Neural progenitor cell (in vitro differentiated cells): Measurements from ENCODE around the gene SLC6A9.

Experiments
- EZH2phosphoT487 ChIP-seq: fragments of 200-600 bp; sonication (generic); IDR thresholded peaks from 2 replicates; pipeline ENCODE4 v1.6.1; 2017; ENCODE audit warnings: antibody characterized with exemption
- TF ChIP-seq, protein P1 (sequence below): fragments of 200-600 bp; sonication (generic); IDR thresholded peaks from 2 replicates; pipeline ENCODE4 v1.5.1; 2017; ENCODE audit warnings: antibody characterized with exemption, mild to moderate bottlenecking

DNA sequence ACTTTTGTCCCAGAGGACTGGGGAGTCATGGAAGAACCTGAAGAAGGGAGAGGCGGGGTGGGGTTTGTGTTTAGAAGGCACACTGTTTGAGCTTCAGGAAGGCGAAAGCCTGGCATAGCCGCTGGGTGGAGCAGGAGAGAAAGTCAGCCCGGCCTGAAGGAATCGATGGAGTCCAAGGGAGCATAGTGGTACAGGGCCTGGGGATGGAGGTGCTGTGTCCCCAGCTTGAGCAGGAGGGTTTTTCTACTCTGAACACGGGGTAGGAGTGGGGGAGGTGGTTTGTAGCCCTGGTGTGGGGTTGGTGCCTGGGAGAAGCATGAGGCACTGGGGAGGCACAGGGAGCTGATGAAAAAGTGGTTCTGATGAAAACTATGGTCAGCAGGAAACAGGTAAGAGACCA is 44.5 kb downstream of the SLC6A9 start:
- TF ChIP-seq, protein P1, sequence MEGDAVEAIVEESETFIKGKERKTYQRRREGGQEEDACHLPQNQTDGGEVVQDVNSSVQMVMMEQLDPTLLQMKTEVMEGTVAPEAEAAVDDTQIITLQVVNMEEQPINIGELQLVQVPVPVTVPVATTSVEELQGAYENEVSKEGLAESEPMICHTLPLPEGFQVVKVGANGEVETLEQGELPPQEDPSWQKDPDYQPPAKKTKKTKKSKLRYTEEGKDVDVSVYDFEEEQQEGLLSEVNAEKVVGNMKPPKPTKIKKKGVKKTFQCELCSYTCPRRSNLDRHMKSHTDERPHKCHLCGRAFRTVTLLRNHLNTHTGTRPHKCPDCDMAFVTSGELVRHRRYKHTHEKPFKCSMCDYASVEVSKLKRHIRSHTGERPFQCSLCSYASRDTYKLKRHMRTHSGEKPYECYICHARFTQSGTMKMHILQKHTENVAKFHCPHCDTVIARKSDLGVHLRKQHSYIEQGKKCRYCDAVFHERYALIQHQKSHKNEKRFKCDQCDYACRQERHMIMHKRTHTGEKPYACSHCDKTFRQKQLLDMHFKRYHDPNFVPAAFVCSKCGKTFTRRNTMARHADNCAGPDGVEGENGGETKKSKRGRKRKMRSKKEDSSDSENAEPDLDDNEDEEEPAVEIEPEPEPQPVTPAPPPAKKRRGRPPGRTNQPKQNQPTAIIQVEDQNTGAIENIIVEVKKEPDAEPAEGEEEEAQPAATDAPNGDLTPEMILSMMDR, result no peak
- TF ChIP-seq EZH2phosphoT487, result no peak
